Liver (tissue), 9 donors: ENCODE results near the gene TNC. TPM values are rescaled to one million over a fixed set of nuclear protein-coding genes. Genes with fewer than 3 reads are reported as not detected.

ENCODE experiments used
- DNase-seq: peaks from one replicate; pipeline ENCODE4 v3.0.0-alpha.2; 2017; ENCODE audit warnings: low spot score
- H3K27ac ChIP-seq, 2 donors: one replicate each; pipeline ENCODE4 v1.7.0; 2013; ENCODE audit warnings: inconsistent platforms in 2 of 2, low read length in 2 of 2, control low read depth in 1 of 2, low read depth in 1 of 2, mild to moderate bottlenecking in 1 of 2
- H3K27me3 ChIP-seq, 4 donors: one replicate each; pipeline versions ENCODE4 v1.6.1 to v1.7.0; 2013; ENCODE audit warnings: low read length in 3 of 4, inconsistent platforms in 1 of 4, mild to moderate bottlenecking in 1 of 4, moderate library complexity in 1 of 4; ENCODE audit not compliant: control insufficient read depth in 4 of 4, insufficient read depth in 4 of 4
- H3K36me3 ChIP-seq, 4 donors: one replicate each; pipeline versions ENCODE4 v1.6.1 to v1.7.0; 2013; ENCODE audit warnings: low read length in 3 of 4, mild to moderate bottlenecking in 3 of 4, low read depth in 1 of 4, moderate library complexity in 1 of 4; ENCODE audit not compliant: control insufficient read depth in 4 of 4, insufficient read depth in 3 of 4
- H3K4me1 ChIP-seq, 4 donors: one replicate each; pipeline versions ENCODE4 v1.6.1 to v1.7.0; 2013; ENCODE audit warnings: low read length in 3 of 4, mild to moderate bottlenecking in 3 of 4, moderate library complexity in 1 of 4; ENCODE audit not compliant: control insufficient read depth in 4 of 4, insufficient read depth in 4 of 4
- H3K4me3 ChIP-seq, 3 donors: one replicate each; pipeline versions ENCODE4 v1.6.1 to v1.7.0; 2013; ENCODE audit warnings: low read length in 3 of 3, control low read depth in 1 of 3, low read depth in 1 of 3, mild to moderate bottlenecking in 1 of 3
- H3K9ac ChIP-seq, 2 donors: one replicate each; pipeline ENCODE4 v1.7.0; 2013; ENCODE audit warnings: low read length in 2 of 2, mild to moderate bottlenecking in 2 of 2, moderate library complexity in 2 of 2, control low read depth in 1 of 2, low read depth in 1 of 2
- H3K9me3 ChIP-seq, 4 donors: one replicate each; pipeline versions ENCODE4 v1.6.1 to v1.7.0; 2013; ENCODE audit warnings: low read length in 3 of 4; ENCODE audit not compliant: control insufficient read depth in 4 of 4
- EGR1 ChIP-seq, 2 donors: IDR thresholded peaks; 2 replicates each; pipeline ENCODE4 v1.6.1; 2016 to 2018; ENCODE audit warnings: antibody characterized with exemption in 2 of 2, low read depth in 2 of 2
- HNF4A ChIP-seq, 2 donors: conservative IDR thresholded peaks; 2 replicates each; pipeline ENCODE4 v1.6.1; 2016; ENCODE audit warnings: antibody characterized with exemption in 2 of 2, mild to moderate bottlenecking in 2 of 2
- JUND ChIP-seq, 2 donors: IDR thresholded peaks; 2 replicates each; pipeline ENCODE4 v1.6.1; 2016; ENCODE audit warnings: antibody characterized with exemption in 2 of 2
- RAD21 ChIP-seq, 2 donors: IDR thresholded peaks; 2 replicates each; pipeline ENCODE4 v1.6.1; 2016; ENCODE audit warnings: antibody characterized with exemption in 2 of 2, mild to moderate bottlenecking in 2 of 2
- REST ChIP-seq: IDR thresholded peaks from 2 replicates; pipeline ENCODE4 v1.6.1; 2016; ENCODE audit warnings: antibody characterized with exemption, mild to moderate bottlenecking
- RXRA ChIP-seq, 2 donors: IDR thresholded peaks; 2 replicates each; pipeline ENCODE4 v1.6.1; 2017 to 2018; ENCODE audit warnings: antibody characterized with exemption in 2 of 2, mild to moderate bottlenecking in 1 of 2
- SP1 ChIP-seq: IDR thresholded peaks from 2 replicates; pipeline ENCODE4 v1.6.1; 2018; ENCODE audit warnings: antibody characterized with exemption, mild to moderate bottlenecking
- WGBS: extraction: QIAGEN DNeasy Blood & Tissue Kit; methylation state at CpG from one replicate; pipeline ENCODE4 v1.1.7; 2013; 5-methylcytosine and 5-hydroxymethylcytosine counted together
- polyA plus RNA-seq, 2 donors: library from polyadenylated mRNA; stranded (reverse) in 1 of 2; unstranded in 1 of 2; fragments of 200-250 nt in 1 of 2; fragments of >200 nt in 1 of 2; fragmentation: Nextera tagmentation in 1 of 2; extraction: Ambion mirVana in 1 of 2; gene quantifications; one replicate each; pipeline versions ENCODE4 v1.2.1 to v1.2.3, GENCODE V29; 2013 to 2015
- total RNA-seq, 2 donors: library from RNA; depleted of rRNA; stranded (reverse); fragments of >200 nt; gene quantifications; one replicate each; pipeline ENCODE4 v1.2.3, GENCODE V29; 2014
- TF ChIP-seq, protein P1 (sequence below): IDR thresholded peaks from 2 replicates; pipeline ENCODE4 v1.6.1; 2016; ENCODE audit warnings: antibody characterized with exemption
- TF ChIP-seq, protein P2 (sequence below): fragments of 150-350 bp; IDR thresholded peaks from 2 replicates; pipeline ENCODE4 v1.5.1; 2017; ENCODE audit warnings: improper control_type of control experiment, low read depth, low read length; ENCODE audit not compliant: missing input control
- TF ChIP-seq, protein P3 (sequence below): IDR thresholded peaks from 2 replicates; pipeline ENCODE4 v1.6.1; 2016; ENCODE audit warnings: antibody characterized with exemption
- donor health status: healthy.
- donor health status: healthy.
- donor health status: healthy.
- donor health status: healthy.
- donor health status: healthy.

Gene TNC
- total and polyA plus RNA-seq, 4 donors: 0.19 to 6.3 (median 1.8) TPM

- no peak for DNase-seq
- no peak overlapping the region for H3K9ac ChIP-seq
- H3K4me1 ChIP-seq: no peaks in the 10 kb centered on the region
- TF ChIP-seq, protein P1, sequence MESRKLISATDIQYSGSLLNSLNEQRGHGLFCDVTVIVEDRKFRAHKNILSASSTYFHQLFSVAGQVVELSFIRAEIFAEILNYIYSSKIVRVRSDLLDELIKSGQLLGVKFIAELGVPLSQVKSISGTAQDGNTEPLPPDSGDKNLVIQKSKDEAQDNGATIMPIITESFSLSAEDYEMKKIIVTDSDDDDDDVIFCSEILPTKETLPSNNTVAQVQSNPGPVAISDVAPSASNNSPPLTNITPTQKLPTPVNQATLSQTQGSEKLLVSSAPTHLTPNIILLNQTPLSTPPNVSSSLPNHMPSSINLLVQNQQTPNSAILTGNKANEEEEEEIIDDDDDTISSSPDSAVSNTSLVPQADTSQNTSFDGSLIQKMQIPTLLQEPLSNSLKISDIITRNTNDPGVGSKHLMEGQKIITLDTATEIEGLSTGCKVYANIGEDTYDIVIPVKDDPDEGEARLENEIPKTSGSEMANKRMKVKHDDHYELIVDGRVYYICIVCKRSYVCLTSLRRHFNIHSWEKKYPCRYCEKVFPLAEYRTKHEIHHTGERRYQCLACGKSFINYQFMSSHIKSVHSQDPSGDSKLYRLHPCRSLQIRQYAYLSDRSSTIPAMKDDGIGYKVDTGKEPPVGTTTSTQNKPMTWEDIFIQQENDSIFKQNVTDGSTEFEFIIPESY: no peak
- H3K4me3 ChIP-seq: no peak overlapping the region
- no peak overlapping the region for H3K27ac ChIP-seq
- WGBS: 81% methylated on average over 5 of the region's 5 CpGs
- no peaks in the 10 kb centered on the region for H3K9me3 ChIP-seq
- no peaks in the 10 kb centered on the region for H3K36me3 ChIP-seq
- no peaks in the 10 kb centered on the region for H3K27me3 ChIP-seq
Observed at GRCh38 chr9:115016344-115016743, 101.6 kb downstream of the TNC start.

DNA sequence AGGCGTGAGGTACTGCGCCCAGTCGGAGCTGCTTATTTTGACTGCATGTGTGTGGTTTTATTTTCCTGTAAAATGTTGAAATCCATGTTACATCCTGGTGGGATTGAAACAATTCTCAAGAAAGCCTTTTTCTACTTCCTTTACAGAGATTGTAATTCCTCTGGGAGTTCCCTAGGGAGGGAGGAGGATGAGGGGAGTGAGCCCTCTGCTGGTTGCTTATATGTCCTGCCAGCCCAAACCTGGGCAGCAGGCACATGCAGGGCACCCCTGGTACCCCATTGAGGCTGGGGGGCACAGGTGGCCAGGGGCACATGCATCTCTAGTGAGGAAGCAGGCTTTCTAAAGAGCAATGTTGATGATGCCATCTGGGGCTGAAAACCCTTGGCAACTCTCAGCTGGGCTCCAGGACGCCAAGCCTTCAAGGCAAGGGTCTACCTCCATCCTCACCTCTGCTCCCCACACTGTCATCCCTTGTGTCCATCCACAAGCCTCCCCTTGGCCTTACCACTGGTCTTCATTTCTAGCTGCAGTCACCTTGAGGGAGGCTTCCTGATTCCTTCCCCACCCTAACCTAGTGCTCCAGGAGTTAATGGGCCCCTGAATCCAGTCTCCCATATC lies 102.8 kb downstream of the TNC start:
- Histone ChIP-seq H3K27ac (no peak overlapping the region), H3K4me3 (no peak overlapping the region), H3K4me1 (no peaks in the 10 kb centered on the region), H3K36me3 (no peaks in the 10 kb centered on the region), H3K27me3 (no peaks in the 10 kb centered on the region), H3K9me3 (no peaks in the 10 kb centered on the region), H3K9ac (no peak overlapping the region)
- WGBS: 72% methylated on average over 4 of the region's 4 CpGs
- TF ChIP-seq, protein P1: no peak
- TF ChIP-seq RAD21 (IDR thresholded peaks at IDR 0.05): peak; percentile 66 to 77
- TF ChIP-seq, protein P2, sequence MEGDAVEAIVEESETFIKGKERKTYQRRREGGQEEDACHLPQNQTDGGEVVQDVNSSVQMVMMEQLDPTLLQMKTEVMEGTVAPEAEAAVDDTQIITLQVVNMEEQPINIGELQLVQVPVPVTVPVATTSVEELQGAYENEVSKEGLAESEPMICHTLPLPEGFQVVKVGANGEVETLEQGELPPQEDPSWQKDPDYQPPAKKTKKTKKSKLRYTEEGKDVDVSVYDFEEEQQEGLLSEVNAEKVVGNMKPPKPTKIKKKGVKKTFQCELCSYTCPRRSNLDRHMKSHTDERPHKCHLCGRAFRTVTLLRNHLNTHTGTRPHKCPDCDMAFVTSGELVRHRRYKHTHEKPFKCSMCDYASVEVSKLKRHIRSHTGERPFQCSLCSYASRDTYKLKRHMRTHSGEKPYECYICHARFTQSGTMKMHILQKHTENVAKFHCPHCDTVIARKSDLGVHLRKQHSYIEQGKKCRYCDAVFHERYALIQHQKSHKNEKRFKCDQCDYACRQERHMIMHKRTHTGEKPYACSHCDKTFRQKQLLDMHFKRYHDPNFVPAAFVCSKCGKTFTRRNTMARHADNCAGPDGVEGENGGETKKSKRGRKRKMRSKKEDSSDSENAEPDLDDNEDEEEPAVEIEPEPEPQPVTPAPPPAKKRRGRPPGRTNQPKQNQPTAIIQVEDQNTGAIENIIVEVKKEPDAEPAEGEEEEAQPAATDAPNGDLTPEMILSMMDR: peak; percentile 52
- TF ChIP-seq, protein P3, sequence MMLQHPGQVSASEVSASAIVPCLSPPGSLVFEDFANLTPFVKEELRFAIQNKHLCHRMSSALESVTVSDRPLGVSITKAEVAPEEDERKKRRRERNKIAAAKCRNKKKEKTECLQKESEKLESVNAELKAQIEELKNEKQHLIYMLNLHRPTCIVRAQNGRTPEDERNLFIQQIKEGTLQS: no peak
- no peak for TF ChIP-seq HNF4A (conservative IDR thresholded peaks at IDR 0.05)
- TF ChIP-seq EGR1 (IDR thresholded peaks at IDR 0.05; ENCODE audit: low read depth in 2 of 2): no peak
- no peak for DNase-seq

GRCh38 chr9:115014438-115014837 lies 103.5 kb downstream of the TNC start:
- 59% methylated on average over 3 of the region's 3 CpGs for WGBS
- no peak for DNase-seq
- no peak overlapping the region for H3K4me3 ChIP-seq
- no peak for TF ChIP-seq JUND (IDR thresholded peaks at IDR 0.05)
- no peak for TF ChIP-seq RXRA (IDR thresholded peaks at IDR 0.05)
- TF ChIP-seq, protein P1: no peak
- TF ChIP-seq, protein P2: no peak
- TF ChIP-seq, protein P3: no peak
- no peak for TF ChIP-seq SP1
- TF ChIP-seq REST: no peak

More at GRCh38 chr9:115014438-115014837, 103.5 kb downstream of the TNC start:
- no peaks in the 10 kb centered on the region for H3K36me3 ChIP-seq
- no peaks in the 10 kb centered on the region for H3K9me3 ChIP-seq
- no peaks in the 10 kb centered on the region for H3K27me3 ChIP-seq
- no peak overlapping the region for H3K27ac ChIP-seq
- H3K4me1 ChIP-seq: no peaks in the 10 kb centered on the region
- H3K9ac ChIP-seq: no peak overlapping the region
